SU-DHL-6 (cell line): Measurements from ENCODE around the gene KLHL29.

Experiments used
- EZH2phosphoT487 ChIP-seq: fragments of 200-600 bp; sonication (generic), shearing (Covaris generic); conservative IDR thresholded peaks from 2 replicates; pipeline ENCODE4 v1.6.1; 2018; ENCODE audit warnings: mild to moderate bottlenecking, antibody characterized with exemption, low read length, moderate library complexity, mixed read lengths
- TF ChIP-seq, protein P1 (sequence below): fragments of 200-600 bp; sonication (generic); IDR thresholded peaks from one replicate; pipeline ENCODE4 v1.5.1; 2017; ENCODE audit warnings: antibody characterized with exemption, mild to moderate bottlenecking, low read length, moderate library complexity; ENCODE audit not compliant: insufficient read depth, poor library complexity, severe bottlenecking

DNA sequence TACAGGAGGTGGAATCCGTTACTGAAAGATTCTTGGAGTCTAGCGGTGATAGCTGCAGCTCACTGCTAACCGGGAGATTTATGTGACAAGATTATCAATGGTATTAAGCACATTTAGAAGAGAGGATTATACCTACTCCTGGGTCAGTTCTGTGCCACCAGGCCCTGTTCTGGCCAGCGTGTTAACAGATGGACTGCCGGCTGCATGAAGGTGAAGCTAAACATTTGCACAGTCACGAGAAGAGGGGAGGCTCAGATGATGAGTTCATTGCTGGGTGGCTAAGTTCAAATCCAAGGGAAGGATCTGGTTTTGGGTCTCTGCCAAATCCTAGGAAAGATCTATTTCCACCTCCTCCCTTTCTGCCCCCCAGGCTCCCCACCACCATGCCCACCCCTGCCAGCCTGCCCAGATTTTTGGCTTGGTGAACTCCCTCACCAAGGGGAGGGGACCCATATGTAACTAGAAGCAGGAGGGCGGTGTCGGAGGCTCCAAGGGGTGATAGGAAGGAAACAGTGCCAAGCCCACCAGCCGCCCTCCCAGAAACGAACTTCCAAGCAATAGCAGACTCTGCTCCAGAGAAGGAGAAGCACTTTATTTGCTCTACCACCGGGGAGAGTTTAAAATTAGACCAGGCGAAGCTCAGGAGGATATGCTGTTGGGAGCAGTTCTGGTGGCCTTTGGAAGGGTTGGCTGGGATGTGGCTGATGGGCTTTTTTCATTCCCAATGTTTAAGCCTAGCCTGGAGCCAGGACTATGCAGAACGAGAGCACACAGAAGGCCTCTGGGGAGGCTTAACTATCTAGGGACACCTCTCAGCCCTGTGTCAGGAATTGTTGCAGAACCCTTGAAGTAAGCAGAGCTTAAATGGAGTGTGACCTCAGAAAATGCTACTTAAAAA lies 200.5 kb downstream of the KLHL29 start:
- TF ChIP-seq, protein P1, sequence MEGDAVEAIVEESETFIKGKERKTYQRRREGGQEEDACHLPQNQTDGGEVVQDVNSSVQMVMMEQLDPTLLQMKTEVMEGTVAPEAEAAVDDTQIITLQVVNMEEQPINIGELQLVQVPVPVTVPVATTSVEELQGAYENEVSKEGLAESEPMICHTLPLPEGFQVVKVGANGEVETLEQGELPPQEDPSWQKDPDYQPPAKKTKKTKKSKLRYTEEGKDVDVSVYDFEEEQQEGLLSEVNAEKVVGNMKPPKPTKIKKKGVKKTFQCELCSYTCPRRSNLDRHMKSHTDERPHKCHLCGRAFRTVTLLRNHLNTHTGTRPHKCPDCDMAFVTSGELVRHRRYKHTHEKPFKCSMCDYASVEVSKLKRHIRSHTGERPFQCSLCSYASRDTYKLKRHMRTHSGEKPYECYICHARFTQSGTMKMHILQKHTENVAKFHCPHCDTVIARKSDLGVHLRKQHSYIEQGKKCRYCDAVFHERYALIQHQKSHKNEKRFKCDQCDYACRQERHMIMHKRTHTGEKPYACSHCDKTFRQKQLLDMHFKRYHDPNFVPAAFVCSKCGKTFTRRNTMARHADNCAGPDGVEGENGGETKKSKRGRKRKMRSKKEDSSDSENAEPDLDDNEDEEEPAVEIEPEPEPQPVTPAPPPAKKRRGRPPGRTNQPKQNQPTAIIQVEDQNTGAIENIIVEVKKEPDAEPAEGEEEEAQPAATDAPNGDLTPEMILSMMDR, result no peak
- TF ChIP-seq EZH2phosphoT487, result no peak
